Activated CD8-positive, alpha-beta T cell treated with anti-CD3 and anti-CD28 coated beads for 36 hours (primary cell): ENCODE results near the gene HEXIM1. TPM values are rescaled to one million over a fixed set of nuclear protein-coding genes. Genes with fewer than 3 reads are reported as not detected.
A peak's percentile ranks its signal among the peaks of the same experiment; 100 is the strongest.

ENCODE experiments used
- ATAC-seq: fragments of 200-7000 bp; cut with Tn5 transposase; one replicate; pipeline ENCODE4 v1.10.0; 2021; ENCODE audit warnings: mild to moderate bottlenecking, moderate library complexity
- CTCF ChIA-PET: fragments of 350-600 bp; sonication (Branson Sonifier 250); formaldehyde crosslinking; loops from one replicate; lab custom pipeline; 2021; ENCODE audit warnings: antibody characterized with exemption; lab: Charles Lee
- POLR2A ChIA-PET: fragments of 350-600 bp; sonication (Branson Sonifier 250); formaldehyde crosslinking; loops from one replicate; lab custom pipeline; 2021; ENCODE audit warnings: antibody characterized with exemption; lab: Charles Lee
- DNase-seq: peaks from one replicate; pipeline ENCODE4 v3.0.0-alpha.2; 2020
- H3K27ac Mint-ChIP-seq: one replicate; pipeline ENCODE4 v1.8.0; 2021; ENCODE audit warnings: mild to moderate bottlenecking, mixed read lengths
- H3K27me3 Mint-ChIP-seq: one replicate; pipeline ENCODE4 v1.8.0; 2021; ENCODE audit warnings: mixed read lengths
- H3K36me3 Mint-ChIP-seq: one replicate; pipeline ENCODE4 v1.8.0; 2021; ENCODE audit warnings: low read depth, mixed read lengths
- H3K4me1 Mint-ChIP-seq: one replicate; pipeline ENCODE4 v1.8.0; 2021; ENCODE audit warnings: low read depth, mixed read lengths
- H3K4me3 Mint-ChIP-seq: one replicate; pipeline ENCODE4 v1.8.0; 2021; ENCODE audit warnings: mild to moderate bottlenecking, moderate library complexity, mixed read lengths
- H3K9me3 Mint-ChIP-seq: one replicate; pipeline ENCODE4 v1.8.0; 2021; ENCODE audit warnings: mixed read lengths
- intact Hi-C: fragments of 100-400 bp; cut with micrococcal nuclease; formaldehyde crosslinking; loops from one replicate; pipeline ENCODE4 v1.10.0; 2022
- total RNA-seq, 2 experiments: library from RNA; stranded (reverse); gene quantifications; one replicate each; pipeline ENCODE4 v1.2.3, GENCODE V29; 2021
- TF ChIP-seq, protein P1 (sequence below): fragments of 200-600 bp; IDR thresholded peaks from one replicate; pipeline ENCODE4 v1.8.0; 2022; ENCODE audit warnings: antibody characterized with exemption, mild to moderate bottlenecking

Gene HEXIM1
- total RNA-seq, 2 experiments from 2014 or later: 22.6 to 23.5 TPM

DNA sequence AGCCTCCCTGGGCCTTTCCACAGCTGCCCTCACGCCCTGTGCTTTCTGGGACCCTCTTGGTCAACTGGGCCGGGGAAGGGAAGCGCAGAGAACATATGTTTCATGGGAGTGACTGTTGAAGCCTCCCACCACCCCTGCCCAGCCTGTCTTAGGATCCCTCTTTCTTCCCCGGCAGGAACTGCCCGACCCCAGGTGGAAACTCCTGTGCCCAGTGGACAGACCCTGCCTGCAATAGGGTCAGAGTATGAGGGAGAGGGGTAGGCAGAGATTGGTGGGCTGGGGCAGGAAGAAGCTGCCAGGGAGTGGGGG lies 23.9 kb downstream of the HEXIM1 start:
- TF ChIP-seq, protein P1, sequence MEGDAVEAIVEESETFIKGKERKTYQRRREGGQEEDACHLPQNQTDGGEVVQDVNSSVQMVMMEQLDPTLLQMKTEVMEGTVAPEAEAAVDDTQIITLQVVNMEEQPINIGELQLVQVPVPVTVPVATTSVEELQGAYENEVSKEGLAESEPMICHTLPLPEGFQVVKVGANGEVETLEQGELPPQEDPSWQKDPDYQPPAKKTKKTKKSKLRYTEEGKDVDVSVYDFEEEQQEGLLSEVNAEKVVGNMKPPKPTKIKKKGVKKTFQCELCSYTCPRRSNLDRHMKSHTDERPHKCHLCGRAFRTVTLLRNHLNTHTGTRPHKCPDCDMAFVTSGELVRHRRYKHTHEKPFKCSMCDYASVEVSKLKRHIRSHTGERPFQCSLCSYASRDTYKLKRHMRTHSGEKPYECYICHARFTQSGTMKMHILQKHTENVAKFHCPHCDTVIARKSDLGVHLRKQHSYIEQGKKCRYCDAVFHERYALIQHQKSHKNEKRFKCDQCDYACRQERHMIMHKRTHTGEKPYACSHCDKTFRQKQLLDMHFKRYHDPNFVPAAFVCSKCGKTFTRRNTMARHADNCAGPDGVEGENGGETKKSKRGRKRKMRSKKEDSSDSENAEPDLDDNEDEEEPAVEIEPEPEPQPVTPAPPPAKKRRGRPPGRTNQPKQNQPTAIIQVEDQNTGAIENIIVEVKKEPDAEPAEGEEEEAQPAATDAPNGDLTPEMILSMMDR: no peak
- H3K4me1 Mint-ChIP-seq: peaks cover 25% of the 10 kb centered on the region
- H3K4me3 Mint-ChIP-seq: peak overlapping the region; percentile 68
- H3K27ac Mint-ChIP-seq: peak overlapping the region; percentile 89
- intact Hi-C loops: no loop called here
- no peaks in the 10 kb centered on the region for H3K27me3 Mint-ChIP-seq
- no peaks in the 10 kb centered on the region for H3K36me3 Mint-ChIP-seq
- POLR2A ChIA-PET: interaction anchor here (0.7 to 4.2 kb wide), 5 partner anchors 12 to 553 kb away, joined by 3 to 44 read pairs (median 3); partner anchors contain the start of genes HEXIM1 and HEXIM2
- no peaks in the 10 kb centered on the region for H3K9me3 Mint-ChIP-seq
- ATAC-seq (no peak), DNase-seq (no peak)
- CTCF ChIA-PET: interaction anchor here (1.2 to 4.5 kb wide), 8 partner anchors 10 to 37 kb away, joined by 3 to 61 read pairs (median 10); partner anchors contain the start of genes ACBD4, HEXIM1 and HEXIM2

DNA sequence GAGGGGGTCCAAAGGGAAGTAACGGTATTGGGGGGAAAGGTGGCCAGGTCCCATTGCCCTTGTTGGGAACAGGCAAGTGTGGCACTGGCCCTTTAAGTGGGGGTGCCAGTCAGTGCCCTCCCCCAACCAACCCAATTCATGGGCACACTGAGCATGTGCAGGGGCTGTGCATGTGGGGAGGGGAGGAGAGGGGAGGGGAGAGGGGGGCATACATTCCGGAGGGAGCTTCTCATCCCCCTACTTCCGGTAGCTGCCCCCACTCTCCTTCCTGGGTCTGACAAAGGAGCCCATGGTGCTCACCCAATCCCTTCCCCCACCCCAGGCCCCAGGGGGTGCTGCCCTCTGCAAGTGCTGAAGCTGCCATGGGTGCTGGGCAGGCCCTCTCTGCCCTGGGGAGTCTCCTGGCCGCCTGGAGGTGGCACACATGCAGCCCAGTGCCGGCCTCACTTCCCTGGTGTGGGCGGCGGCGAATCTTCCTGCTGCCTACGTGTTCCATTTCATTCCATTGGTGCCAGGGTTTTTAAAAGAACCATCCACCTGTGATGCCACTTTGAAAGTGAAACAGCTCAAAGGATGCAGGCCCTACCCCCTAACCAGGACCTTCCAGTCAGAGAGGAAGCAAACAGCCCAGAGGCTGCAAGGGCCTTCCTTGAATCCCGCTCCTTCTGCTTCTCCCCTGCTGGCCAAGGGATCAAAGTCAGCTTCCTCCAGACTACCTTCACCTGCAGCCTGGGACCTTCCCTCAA lies 24.4 kb downstream of the HEXIM1 start:
- no peaks in the 10 kb centered on the region for H3K36me3 Mint-ChIP-seq
- peak overlapping the region; percentile 68 for H3K4me3 Mint-ChIP-seq
- ChIA-PET POLR2A (interaction anchor here (0.6 to 4.2 kb wide), 8 partner anchors 9 to 553 kb away, joined by 3 to 44 read pairs (median 3); partner anchors contain the start of genes HEXIM1 and HEXIM2), CTCF (interaction anchor here (0.8 to 4.5 kb wide), 13 partner anchors 10 to 150 kb away, joined by 3 to 61 read pairs (median 4); partner anchors contain the start of genes ACBD4, HEXIM1, HEXIM2 and PLCD3)
- H3K27ac Mint-ChIP-seq: peak overlapping the region; percentile 89
- ATAC-seq (peak; percentile 78), DNase-seq (peak; percentile 77)
- H3K9me3 Mint-ChIP-seq: no peaks in the 10 kb centered on the region
- intact Hi-C loops: no loop called here
- TF ChIP-seq, protein P1: no peak
- H3K27me3 Mint-ChIP-seq: no peaks in the 10 kb centered on the region
- H3K4me1 Mint-ChIP-seq: peaks cover 25% of the 10 kb centered on the region

DNA sequence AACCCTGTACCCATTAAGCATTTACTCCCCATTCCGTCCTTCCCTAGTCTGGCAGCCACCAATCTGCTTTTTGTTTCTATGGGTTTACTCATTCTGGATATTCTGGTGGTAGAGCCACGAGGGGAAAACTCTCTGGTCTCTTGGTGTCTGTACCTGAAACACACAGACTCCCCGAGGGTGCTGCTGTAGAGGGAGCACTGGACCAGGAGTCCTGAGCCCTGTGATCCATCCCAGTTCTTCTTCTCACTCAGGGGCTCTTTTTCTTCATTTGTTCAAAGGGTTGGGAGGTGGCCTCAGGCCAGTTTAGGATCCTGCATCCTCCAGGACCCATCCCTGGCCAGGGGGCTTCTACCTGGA lies 27.5 kb downstream of the HEXIM1 start:
- DNase-seq (no peak), ATAC-seq (no peak)
- H3K27me3 Mint-ChIP-seq: no peaks in the 10 kb centered on the region
- H3K36me3 Mint-ChIP-seq: no peaks in the 10 kb centered on the region
- no peaks in the 10 kb centered on the region for H3K9me3 Mint-ChIP-seq
- TF ChIP-seq, protein P1: no peak
- no peak overlapping the region for H3K4me3 Mint-ChIP-seq
- ChIA-PET CTCF (interaction anchor here (0.8 to 3.1 kb wide), 4 partner anchors 21 to 40 kb away, joined by 4 to 19 read pairs (median 6); partner anchors contain the start of gene ACBD4), POLR2A (interaction anchor here (0.8 kb wide), 1 partner anchor 26 kb away, joined by 3 read pairs; no protein-coding TSS in a partner anchor)
- peaks cover 20% of the 10 kb centered on the region for H3K4me1 Mint-ChIP-seq
- H3K27ac Mint-ChIP-seq: no peak overlapping the region
- intact Hi-C loops: no loop called here

DNA sequence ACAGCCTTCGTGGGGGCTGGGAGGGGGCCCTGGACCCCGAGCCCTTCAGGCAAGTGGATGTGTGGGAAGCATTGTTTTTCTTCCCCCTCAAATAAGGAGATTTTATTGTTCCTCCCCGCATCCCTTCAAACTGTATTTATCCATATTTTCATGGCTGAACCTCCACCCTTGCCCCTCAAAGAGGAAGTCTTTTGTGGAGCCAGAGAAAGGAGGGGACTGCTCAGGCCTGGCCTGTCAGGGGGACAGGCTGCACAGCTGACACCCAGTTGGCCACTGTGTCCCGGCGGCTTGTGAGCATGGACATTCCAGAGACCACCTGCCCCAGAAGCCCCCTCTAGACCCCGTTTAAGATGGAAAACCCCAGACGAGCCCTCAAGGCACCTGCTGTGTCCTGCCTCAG lies 29.3 kb downstream of the HEXIM1 start:
- H3K4me1 Mint-ChIP-seq: peaks cover 6% of the 10 kb centered on the region
- no peaks in the 10 kb centered on the region for H3K27me3 Mint-ChIP-seq
- H3K9me3 Mint-ChIP-seq: no peaks in the 10 kb centered on the region
- no peak overlapping the region for H3K4me3 Mint-ChIP-seq
- ChIA-PET POLR2A (interaction anchor here (0.6 kb wide), 1 partner anchor 17 kb away, joined by 3 read pairs; no protein-coding TSS in a partner anchor), CTCF (interaction anchor here (1.4 to 3.1 kb wide), 3 partner anchors 11 to 42 kb away, joined by 3 to 19 read pairs (median 6); partner anchors contain the start of gene ACBD4)
- no peaks in the 10 kb centered on the region for H3K36me3 Mint-ChIP-seq
- H3K27ac Mint-ChIP-seq: no peak overlapping the region
- no peak for ATAC-seq
- DNase-seq: no peak
- TF ChIP-seq, protein P1: no peak
- intact Hi-C loops: no loop called here

DNA sequence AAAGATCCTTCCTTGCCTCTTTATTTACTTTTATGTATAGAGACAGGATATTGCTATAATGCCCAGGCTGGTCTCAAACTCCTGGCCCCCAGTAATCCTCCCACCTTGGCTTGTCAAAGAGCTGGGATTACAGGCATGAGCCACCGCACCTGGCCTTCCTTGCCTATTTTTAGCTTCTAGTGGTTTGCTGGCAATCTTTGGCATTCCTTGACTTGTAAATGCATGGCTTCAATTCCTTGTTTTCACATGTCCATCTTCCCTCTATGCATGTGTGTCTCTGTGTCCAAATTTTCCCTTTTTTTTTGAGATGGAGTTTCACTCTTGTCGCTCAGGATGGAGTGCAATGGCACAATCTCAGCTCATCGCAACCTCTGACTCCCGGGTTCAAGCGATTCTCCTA lies 35.9 kb downstream of the HEXIM1 start:
- intact Hi-C loops: no loop called here
- Mint-ChIP-seq H3K4me3 (no peak overlapping the region), H3K9me3 (no peaks in the 10 kb centered on the region), H3K4me1 (no peaks in the 10 kb centered on the region), H3K36me3 (no peaks in the 10 kb centered on the region), H3K27me3 (no peaks in the 10 kb centered on the region), H3K27ac (no peak overlapping the region)
- DNase-seq: no peak
- TF ChIP-seq, protein P1: no peak
- CTCF ChIA-PET: interaction anchor here (1.9 to 5.3 kb wide), 3 partner anchors 14 to 49 kb away, joined by 8 to 36 read pairs (median 13); partner anchors contain the start of gene ACBD4
- no peak for ATAC-seq
- POLR2A ChIA-PET: interaction anchor here (0.6 kb wide), 1 partner anchor 61 kb away, joined by 4 read pairs; no protein-coding TSS in a partner anchor
